ENCODE measurements around the gene MZB1. TPM values are rescaled to one million over a fixed set of nuclear protein-coding genes. Genes with fewer than 3 reads are reported as not detected.
A peak's percentile ranks its signal among the peaks of the same experiment; 100 is the strongest.

MZB1 gene
- total and polyA plus RNA-seq, 2 of the 13 experiments (the other 11 are each of a cell fraction or from before 2014, with no cell fraction given): 0.31 to 0.40 TPM

- TF ChIP-seq GRHL1 (CRISPR knock-in tag; conservative IDR thresholded peaks at IDR 0.05): no peak
- no peak for TF ChIP-seq RFX3 (CRISPR knock-in tag; IDR thresholded peaks at IDR 0.05)
- no peak for TF ChIP-seq FOXA3 (CRISPR knock-in tag; IDR thresholded peaks at IDR 0.05)
- TF ChIP-seq GMEB2 (CRISPR knock-in tag; IDR thresholded peaks at IDR 0.05; ENCODE audit: low read depth): 0 out of 2 replicates have a peak, but pooled peaks have one; percentile 26
- TF ChIP-seq MTERF4 (CRISPR knock-in tag; IDR thresholded peaks at IDR 0.05): 0 out of 2 replicates have a peak, but pooled peaks have one; percentile 37
- TF ChIP-seq YY1 (IDR thresholded peaks at IDR 0.05; ENCODE audit: insufficient read depth, insufficient replicate concordance, low read depth, low read length): no peak
- no peak for TF ChIP-seq MAFK (conservative IDR thresholded peaks at IDR 0.05 in 1 of 2, IDR thresholded peaks at IDR 0.05 in 1 of 2; ENCODE audit: low read length in 2 of 2)
Measured at GRCh38 chr5:139342423-139342723, 47.3 kb downstream of the MZB1 start (continued).
